Smooth muscle cell of the pulmonary artery (primary cell): Measurements from ENCODE around the gene MKNK2. TPM values are rescaled to one million over a fixed set of nuclear protein-coding genes. Genes with fewer than 3 reads are reported as not detected.

Experiments
- total RNA-seq: library from RNA; depleted of rRNA; stranded (reverse); fragments of >200 nt; gene quantifications from 2 replicates; pipeline ENCODE4 v1.2.3, GENCODE V29; 2014

MKNK2 gene
- 136 and 225 TPM in 2 replicates for total RNA-seq

GRCh38 chr19:2050991-2051772 is at the start of gene MKNK2:
Gene MKNK2 (minus strand): TSS chr19:2051244. CDS start chr19:2050851, 393 bp downstream.

GRCh38 chr19:2096480-2097202 is 45.6 kb upstream of the MKNK2 start, which contains the start of gene IZUMO4:
Gene IZUMO4 (plus strand): TSS chr19:2096915. CDS start chr19:2096946, 31 bp downstream.

GRCh38 chr19:2096034-2096479 is 45.0 kb upstream of the MKNK2 start, which contains the start of gene MOB3A:
Gene MOB3A (minus strand): TSS chr19:2096326. CDS start chr19:2078560, 17,766 bp downstream.

GRCh38 chr19:2015608-2015950 is 35.5 kb downstream of the MKNK2 start, which contains the start of gene BTBD2:
Gene BTBD2 (minus strand): TSS chr19:2015714. CDS start chr19:2015703, 11 bp downstream.

Other genes starting within 250 kb of the MKNK2 start
- gene ATP8B3, start 239.0 kb downstream of the MKNK2 start, total RNA-seq = 1.8 TPM in 2 replicates
- gene REXO1, start 202.8 kb downstream of the MKNK2 start, total RNA-seq = 7.6 and 14.9 TPM in 2 replicates
- 7.4 and 14.1 TPM in 2 replicates for gene KLF16, start 187.7 kb downstream of the MKNK2 start, total RNA-seq
- 68.5 and 69.1 TPM in 2 replicates for gene ABHD17A, start 165.7 kb downstream of the MKNK2 start, total RNA-seq
- gene ADAT3, start 145.8 kb downstream of the MKNK2 start, total RNA-seq = 2.5 and 4.1 TPM in 2 replicates
- gene SCAMP4, start 145.8 kb downstream of the MKNK2 start, total RNA-seq = 64.1 and 66.8 TPM in 2 replicates
- 78.5 and 103 TPM in 2 replicates for gene CSNK1G2, start 110.1 kb downstream of the MKNK2 start, total RNA-seq
- 116 and 142 TPM in 2 replicates for gene BTBD2, start 35.5 kb downstream of the MKNK2 start, total RNA-seq
- 32.0 and 42.9 TPM in 2 replicates for gene MOB3A, start 45.1 kb upstream of the MKNK2 start, total RNA-seq
- 0.72 and 1.1 TPM in 2 replicates for gene IZUMO4, start 45.7 kb upstream of the MKNK2 start, total RNA-seq
- gene AP3D1, start 100.3 kb upstream of the MKNK2 start, total RNA-seq = 162 and 205 TPM in 2 replicates
- 7.8 and 8.6 TPM in 2 replicates for gene DOT1L, start 112.7 kb upstream of the MKNK2 start, total RNA-seq
- gene PLEKHJ1, start 185.1 kb upstream of the MKNK2 start, total RNA-seq = 31.3 and 34.6 TPM in 2 replicates
- gene SF3A2, start 185.6 kb upstream of the MKNK2 start, total RNA-seq = 43.5 and 57.9 TPM in 2 replicates
- 0.52 and 1.3 TPM in 2 replicates for gene AMH, start 198.1 kb upstream of the MKNK2 start, total RNA-seq
- gene JSRP1, start 205.2 kb upstream of the MKNK2 start, total RNA-seq = 0.36 TPM in 1 of 2 replicates, not detected in the other
- not detected in 2 replicates for gene PEAK3, start 230.9 kb upstream of the MKNK2 start, total RNA-seq